KBM-7 (cell line): Measurements from ENCODE around the gene DCAF15.
"Not testable (repeated sequence)": the region's sequence is repeated elsewhere in the genome, so short reads cannot be mapped to it uniquely, and the experiment has no call there.

Source experiments
- DNase-seq: peaks from one replicate; pipeline ENCODE4 v3.0.0-alpha.2; 2015
- in situ Hi-C: fragments of 300-500 bp; cut with MboI; formaldehyde crosslinking; loops from 2 replicates; pipeline ENCODE4 v1.14.3; 2020; ENCODE audit warnings: low sequenced_read_pairs, low pct_unique_long_range_greater_than_20kb, mixed read lengths

DCAF15 gene

DNA sequence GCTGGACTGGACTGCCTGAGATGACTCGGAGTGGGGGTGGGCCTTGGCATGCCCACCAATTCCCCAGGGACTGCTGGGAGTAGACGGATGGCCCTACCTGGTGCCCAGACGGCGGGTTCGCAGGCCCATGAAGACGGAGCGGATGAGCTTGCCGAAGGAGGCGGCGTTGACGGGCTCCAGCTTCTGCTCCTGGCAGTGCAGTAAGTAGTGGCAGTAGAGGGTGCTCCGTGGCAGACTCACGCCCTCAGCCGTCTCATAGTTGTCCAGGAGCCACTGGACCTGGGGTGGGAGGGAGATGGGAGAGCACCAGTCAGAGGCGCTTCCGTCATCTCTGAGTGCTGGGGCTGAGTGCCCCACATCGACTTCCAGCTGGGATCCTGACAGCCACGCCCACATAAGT, 17.6 kb downstream of the DCAF15 start:
- DNase-seq: no peak
- in situ Hi-C loops: no loop called here

DNA sequence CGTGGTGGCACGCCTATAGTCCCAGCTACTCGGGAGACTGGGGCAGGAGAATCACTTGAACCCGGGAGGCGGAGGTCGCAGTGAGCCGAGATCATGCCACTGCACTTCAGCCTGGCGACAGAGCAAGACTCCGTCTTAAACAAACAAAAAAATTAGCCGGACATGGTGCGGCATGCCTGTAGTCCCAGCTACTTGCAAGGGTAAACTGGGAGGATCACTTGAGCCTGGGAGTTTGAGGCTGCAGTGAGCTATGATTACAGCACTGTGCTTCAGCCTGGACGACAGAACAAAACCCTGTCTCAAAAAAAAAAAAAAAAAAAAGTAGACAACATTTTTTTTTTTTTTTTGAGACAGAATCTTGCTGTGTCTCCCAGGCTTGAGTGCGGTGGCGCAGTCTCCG, 19.6 kb downstream of the DCAF15 start:
- in situ Hi-C loops, DNase-seq: not testable (repeated sequence)

DNA sequence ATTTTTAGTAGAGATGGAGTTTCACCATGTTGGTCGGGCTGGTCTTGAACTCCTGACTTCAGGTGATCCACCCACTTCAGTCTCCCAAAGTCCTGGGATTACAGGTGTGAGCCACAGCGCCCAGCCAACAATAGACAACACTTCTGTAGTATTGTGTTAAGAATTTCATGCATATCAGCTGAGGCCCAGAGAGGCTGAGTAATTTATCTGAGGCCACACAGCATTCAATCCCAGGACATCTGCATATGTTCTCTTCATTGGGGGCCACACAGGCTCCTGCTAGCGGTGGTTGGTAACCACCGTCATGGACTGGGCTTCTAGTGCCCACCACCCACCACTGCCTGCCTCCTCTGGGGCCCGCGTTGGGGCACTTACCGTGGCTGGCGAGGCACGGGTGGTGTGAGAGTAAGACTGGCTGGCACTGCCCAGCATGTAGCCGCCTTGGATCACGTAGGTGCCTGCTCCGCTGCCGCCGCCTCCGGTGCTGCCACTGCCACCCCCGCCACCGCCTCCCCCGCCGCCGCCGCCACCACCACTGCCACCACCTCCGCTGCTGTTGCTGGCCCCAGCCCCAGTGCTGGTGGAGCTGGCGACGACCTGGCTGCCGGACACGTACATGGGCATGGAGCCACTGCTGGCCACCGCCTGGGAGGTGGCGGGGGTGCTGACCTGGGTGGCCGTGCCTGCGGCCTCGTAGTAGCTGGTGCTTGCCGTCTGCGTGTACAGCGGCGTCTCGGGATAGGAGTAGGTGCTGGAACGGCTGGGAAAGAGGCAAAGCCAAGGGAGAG, 20.3 kb downstream of the DCAF15 start:
- in situ Hi-C loops: no loop called here
- no peak for DNase-seq

DNA sequence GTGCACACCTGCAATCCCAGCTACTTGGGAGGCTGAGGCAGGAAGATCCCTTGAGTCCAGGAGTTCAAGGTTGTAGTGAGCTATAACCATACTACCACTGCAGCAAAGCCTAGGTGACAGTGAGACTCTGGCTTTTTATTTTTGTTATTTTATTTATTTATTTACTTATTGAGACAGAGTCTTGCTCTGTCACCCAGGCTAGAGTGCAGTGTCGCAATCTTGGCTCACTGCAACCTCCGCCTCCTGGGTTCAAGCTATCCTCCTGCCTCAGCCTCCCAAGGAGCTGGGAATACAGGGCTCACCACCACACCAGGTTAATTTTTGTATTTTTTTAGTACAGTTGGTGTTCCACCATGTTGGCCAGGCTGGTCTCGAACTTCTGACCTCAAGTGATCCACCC, 21.2 kb downstream of the DCAF15 start:
- DNase-seq, in situ Hi-C loops: not testable (repeated sequence)

DNA sequence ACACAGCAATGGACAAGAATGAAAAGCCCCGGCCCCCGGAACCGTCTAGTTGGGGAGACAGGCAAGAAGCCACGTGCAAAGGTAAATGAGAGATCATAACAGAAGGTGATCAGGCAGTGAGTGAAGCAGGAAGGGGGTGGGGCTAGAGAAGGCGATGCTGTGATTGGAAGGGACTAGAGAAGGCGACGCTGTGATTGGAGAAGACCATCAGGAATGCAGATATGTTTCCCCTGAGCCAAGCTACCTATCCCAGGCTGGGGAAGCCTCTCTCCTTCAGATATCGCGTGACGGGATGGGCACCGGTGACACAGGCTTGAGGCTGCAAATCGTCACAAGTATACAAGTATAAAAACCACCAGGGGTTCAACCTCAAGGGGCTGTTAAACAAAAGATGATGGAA, 21.8 kb downstream of the DCAF15 start:
- in situ Hi-C loops: no loop called here

DNA sequence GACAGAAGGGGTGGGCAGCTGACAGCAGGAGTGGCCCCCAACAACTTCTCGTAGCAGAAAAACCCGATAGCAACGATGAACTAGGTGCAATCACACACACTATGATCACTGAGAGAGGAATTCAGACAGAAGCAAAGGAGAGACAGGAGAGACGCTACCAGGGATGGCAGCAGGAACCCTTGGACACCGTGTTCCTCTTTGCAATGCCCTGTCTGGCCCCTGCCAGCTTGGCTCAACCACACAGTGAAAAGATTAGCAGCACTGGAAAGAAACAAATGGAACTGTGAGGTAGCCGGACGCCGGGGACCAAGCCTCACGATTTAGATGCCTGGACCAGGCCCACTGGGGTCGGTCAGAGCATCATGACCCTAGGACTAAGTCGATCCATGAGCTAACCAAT, 23.6 kb downstream of the DCAF15 start:
- in situ Hi-C loops: no loop called here
- DNase-seq: no peak

More for the DNA sequence above, 21.8 kb downstream of the DCAF15 start:
- no peak for DNase-seq

DNA sequence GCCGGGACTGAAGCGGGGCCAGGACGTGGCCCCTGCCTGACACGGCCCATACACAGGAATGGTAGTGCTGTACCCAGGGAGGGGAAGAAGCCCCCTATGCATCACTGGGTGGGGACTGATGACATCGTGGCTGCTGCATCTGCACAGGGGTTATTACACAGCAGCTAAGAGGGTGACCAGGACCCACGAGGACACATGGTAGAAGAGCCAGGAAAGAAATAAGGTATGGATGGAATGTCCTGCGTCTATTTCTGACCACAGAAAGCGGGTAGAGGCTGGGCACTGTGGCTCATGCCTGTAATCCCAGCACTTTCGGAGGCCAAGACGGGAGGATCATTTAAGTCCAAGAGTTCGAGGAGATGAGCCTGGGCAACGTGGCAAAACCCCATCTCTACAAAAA, 24.1 kb downstream of the DCAF15 start:
- DNase-seq: no peak
- in situ Hi-C loops: no loop called here

DNA sequence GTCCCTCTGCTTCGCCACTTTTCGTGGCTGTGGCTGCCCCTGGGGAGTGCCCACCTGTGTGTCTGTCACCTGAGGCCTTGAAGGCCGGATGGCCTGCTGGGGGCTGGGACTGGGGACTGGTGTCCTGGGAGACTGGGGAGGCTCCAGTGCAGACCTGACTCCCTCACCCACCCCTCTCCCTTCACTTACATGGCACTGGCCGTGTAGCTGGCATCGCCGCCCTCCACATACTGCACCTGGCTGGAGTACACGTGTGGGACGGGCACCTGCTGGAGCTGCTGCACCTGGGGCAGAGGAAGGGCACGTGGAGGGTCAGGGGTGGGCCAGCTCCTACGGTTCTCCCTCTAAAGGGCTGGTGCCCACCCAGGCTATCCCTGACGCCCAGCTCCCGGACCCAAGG, 25.5 kb downstream of the DCAF15 start:
- in situ Hi-C loops: no loop called here
- DNase-seq: no peak

DNA sequence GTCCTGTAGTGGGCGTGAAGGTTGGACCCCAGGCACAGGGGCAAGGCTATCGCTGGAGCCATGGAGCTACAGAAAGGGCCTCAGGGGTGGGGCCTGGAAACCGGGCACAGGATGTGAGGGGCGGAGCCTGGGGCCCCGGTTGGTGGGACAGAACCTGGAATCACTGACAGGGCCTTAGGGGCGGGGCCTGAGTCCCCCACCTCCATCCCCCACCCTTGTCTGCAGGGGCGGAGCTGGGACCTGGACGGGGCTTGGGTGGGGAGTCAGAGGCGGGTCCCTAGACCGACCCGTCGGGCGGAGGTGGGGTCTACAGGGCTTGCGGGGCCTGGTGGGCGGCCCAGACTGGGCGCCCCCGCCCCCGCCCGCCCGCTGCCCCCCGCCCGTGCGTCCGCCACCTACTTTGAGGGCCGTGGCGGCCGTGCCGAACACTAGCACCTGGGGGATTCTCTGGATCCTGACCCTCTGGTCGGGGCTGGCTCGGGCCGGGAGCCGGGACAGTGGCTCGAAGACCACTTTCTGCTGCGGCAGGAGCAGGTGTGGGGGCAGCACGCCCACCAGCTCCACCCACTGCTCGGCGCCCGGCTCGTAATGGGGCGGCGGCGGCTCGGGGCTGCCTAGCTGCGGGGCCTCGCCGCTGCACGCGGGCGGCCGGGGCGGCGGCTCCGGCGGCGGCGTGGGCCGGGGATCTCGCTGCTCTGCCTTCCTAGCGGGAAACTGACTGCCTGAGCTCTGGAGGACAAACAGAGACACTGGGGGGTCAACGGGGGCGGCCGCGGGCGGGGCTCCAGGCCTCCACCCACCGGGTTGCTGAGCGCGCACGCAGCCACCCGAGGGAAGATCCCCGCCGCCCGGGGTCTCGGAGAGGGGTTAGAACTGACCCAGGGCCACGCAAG, 26.3 kb downstream of the DCAF15 start:
- in situ Hi-C loops: no loop called here
- no peak for DNase-seq

DNA sequence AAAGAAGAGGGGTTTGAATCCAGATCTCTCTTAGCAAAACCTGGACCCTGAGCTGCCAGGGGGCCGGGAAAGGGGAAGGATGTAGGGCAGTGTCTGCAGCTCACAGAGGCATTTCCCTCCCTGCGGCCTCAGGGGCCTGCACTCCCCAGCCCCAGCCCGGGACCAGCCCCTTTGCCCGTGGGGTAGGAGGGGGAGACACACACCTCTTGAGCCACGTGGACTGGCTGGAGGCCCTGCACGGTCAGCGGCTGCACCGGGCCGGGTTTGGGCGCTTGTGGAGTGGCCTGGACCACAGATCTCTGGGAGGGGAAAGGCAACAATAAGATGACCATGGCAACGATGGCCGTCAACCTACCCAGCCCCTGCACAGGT, 26.9 kb downstream of the DCAF15 start:
- in situ Hi-C loops: no loop called here
- no peak for DNase-seq

DNA sequence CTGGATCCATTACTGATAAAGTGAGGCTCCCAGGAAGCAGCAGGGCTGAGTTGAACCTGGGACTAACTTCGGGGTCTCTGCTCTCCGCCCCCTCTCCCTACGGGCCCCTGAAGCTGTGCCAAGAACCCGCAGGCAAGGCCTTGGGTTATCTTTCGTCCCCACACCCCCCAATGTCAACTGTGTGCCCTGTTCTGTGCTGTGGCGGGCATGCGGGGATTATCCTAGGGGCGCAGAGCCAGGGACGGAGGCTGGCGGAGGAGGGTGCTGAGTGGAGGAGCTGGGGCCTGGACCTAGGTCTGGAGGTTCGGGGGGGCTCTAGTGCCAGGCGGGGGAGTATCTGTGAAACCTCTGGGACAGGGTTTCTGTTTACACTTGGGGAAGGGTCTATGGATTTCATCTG, 27.4 kb downstream of the DCAF15 start:
- in situ Hi-C loops: no loop called here
- DNase-seq: no peak

DNA sequence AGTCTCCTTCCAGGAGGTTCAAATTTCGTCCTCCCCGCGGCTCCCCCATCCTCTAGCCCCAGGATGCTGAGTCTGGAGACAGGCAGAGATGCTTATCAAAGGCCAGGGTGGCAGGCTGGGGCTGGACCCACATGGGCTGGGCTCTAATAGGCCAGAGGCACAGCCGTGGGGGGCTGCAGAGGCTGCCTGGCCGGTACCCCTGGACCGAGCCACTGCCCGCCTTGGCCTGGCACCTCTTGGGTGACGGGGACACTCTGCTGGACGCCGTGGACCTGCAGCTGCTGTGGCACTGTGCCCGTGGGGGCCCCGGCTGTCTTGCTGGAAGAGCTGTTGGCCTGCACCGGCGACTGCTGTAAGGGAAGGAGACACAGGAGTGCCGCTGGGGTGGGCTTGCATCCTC, 28.0 kb downstream of the DCAF15 start:
- DNase-seq: no peak
- in situ Hi-C loops: no loop called here

DNA sequence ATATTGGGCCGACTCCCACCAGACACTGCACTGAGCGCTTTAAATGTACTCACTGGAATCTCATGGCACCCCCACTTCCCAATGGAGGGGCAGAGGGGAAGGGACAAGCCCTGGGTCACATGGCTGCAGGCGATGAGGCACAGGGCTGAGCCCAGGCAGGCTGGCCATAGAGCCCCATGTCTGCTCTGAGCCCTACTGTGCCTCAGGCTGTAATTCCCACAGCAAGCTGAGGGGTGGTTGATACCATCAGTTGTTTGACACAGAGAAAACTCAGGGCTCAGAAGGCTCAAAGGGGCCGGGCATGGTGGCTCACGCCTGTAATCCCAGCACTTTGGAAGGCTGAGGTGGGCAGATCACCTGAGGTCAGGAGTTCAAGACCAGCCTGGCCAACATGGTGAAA, 28.7 kb downstream of the DCAF15 start:
- in situ Hi-C loops: no loop called here
- no peak for DNase-seq

DNA sequence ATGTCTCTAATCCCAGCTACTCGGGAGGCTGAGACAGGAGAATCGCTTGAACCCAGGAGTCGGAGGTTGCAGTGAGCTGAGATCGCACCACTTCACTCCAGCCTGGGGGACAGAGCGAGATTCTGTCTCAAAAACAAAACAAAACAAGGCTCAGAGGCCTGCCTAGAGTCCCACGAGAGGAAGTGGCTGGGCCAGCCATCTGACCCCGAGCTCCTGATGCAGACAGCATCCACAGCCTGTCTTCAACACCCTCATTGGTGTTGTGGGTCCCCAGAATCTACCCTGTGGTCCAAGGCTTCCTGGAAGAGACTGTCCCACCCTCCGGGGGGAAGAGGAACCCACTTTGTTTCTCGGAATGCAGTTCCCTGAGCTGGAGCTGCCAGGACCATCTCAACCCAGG, 29.2 kb downstream of the DCAF15 start:
- DNase-seq: no peak
- in situ Hi-C loops: no loop called here

DNA sequence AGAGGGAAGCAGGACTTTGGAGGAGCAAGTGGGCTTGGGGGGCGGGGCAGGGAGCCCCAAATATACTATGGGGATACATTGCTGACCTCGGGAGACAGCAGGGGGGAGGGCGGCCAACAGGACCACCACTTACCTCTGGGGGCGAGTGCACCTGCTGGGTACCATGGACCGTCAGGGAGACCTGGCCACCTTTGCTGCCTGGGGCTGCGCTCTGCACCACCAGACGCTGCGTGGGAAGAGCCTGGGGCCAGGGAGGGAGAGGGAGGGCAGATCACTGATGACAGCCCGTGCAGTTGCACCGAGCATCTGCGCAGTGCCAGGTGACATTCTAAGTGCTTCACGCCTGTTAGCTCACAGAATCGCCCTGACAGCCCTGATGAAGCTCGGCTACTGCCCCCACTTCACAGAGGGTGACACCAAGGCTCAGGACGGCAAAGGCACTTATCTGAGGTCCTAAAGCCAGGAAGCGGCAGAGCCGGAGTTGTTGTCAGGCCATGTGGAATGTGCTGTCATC, 29.7 kb downstream of the DCAF15 start:
- no peak for DNase-seq

DNA sequence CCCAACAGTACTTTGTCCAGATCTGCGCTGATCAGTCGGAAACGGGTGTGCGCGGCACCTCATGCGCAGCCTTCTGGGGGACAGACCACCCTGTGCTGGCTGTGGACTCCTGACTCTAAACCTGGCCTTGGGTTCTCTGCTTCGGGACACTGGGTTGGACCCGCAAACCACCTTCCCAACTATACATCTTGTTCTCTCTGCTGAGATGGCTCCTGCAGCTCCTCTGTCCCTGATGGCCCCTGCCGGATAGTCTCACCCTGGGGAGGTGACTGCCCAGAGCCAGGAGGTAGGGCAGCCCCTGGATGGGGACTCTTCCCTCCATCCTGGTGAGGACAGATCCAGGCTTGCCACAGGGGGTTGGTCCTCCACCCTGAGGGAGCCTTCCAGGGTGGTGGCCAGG, 30.5 kb downstream of the DCAF15 start:
- in situ Hi-C loops: no loop called here
- DNase-seq: no peak

More for the DNA sequence above, 29.7 kb downstream of the DCAF15 start:
- in situ Hi-C loops: no loop called here

DNA sequence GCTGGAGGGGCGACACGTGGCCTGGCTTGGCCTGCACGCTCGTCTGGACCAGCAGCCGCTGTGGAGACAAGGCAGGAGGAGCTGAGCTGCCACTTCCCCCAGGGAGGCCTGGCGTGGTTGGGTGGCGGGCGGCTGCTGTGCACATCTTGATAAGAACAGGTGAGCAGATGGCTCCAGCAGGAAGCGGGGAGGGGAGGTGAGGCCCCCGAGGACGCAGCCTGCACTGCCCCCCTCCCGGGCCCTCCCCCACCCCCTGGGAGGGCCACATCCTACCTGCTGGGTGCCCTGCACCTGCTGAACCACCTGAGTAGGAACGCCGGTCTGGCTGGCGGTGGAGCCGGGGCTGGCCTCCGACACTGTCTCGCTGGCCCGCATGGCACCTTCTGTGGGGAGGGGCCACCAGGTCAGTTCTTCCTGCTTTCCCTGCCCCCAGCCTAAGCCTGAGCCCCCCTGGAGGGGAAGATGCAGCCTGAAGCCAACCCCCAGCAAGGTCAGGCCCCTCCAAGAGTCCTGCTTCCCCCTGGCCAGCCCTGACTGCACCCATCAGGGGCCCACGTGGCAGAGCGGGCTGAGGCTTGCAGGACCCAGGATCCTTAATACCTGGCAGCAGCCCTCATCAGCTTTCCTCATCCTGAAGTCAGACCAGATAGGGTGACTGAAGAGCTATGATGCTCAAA, 31.0 kb downstream of the DCAF15 start:
- in situ Hi-C loops: no loop called here
- no peak for DNase-seq

DNA sequence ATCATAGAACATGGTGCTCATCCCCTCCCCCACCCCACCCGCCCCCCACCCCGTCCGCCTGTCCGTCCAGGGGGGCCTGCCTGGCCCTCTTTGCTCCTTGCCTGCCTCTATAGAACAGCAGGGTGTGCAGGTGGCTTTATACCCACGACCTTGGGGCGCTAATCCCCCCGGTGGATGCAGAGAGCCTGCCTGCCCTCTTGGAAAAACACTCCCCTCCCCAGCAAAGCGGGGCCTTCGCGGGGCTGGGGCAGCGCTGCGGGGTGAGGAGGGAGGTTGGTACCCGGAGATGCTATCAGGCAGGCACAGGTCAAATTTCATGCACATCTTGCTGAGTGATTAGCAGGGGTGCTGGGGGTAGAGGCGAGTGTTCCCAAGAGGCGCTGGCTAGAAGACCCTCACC, 31.9 kb downstream of the DCAF15 start:
- no peak for DNase-seq
- in situ Hi-C loops: no loop called here

DNA sequence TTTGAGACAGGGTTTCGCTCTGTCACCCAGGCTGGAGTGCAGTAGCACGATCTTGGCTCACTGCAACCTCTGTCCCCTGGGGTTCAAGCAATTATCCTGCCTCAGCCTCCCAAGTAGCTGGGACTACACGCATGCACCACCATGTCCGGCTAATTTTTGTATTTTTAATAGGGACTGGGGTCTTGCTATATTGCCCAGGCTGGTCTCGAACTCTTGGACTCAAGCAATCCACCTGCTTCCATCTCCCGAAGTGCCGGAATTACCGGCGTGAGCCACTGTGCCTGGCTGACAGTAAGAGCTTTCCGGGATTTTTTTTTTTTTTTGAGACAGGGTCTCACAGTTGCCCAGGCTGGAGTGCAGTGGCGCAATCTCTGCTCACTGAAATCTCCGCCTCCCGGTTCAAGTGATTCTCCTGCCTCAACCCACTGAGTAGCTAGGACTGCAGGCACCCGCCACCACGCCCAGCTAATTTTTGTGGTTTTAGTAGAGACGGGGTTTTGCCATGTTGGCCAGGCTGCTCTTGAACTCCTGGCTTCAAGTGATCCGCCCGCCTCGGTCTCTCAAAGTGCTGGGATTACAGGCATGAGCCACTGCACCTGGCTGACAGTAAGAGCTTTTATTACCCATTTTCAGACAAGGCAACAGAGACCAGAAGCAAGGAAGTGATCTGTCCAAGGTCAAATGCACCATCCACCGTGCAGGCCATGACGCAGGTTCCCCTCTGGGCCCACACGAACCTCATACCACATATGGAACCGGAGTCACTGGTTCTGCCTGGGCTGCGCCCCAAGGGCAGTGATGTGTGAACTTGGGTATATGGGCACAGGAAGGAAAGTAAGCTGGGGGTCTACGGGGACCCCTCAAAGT, 32.8 kb downstream of the DCAF15 start:
- no peak for DNase-seq
- in situ Hi-C loops: no loop called here
